Measurements from ENCODE around the gene NUMB. TPM values are rescaled to one million over a fixed set of nuclear protein-coding genes. Genes with fewer than 3 reads are reported as not detected.

Gene NUMB
- total and polyA plus RNA-seq, 2 of the 13 experiments (the other 11 are each of a cell fraction or from before 2014, with no cell fraction given): 20.3 to 71.1 TPM

GRCh38 chr14:73418227-73418626 is 40.1 kb downstream of the NUMB start (continued):
- TF ChIP-seq ZMYM2 (CRISPR knock-in tag; IDR thresholded peaks at IDR 0.05) (no peak), ZFP36L2 (CRISPR knock-in tag; IDR thresholded peaks at IDR 0.05) (no peak), ZFYVE20 (CRISPR knock-in tag; IDR thresholded peaks at IDR 0.05; ENCODE audit: borderline replicate concordance, low read depth) (no peak), KDM3A (CRISPR knock-in tag; IDR thresholded peaks at IDR 0.05; ENCODE audit: low read depth) (no peak), ZFX (CRISPR knock-in tag; IDR thresholded peaks at IDR 0.05; ENCODE audit: low read depth) (no peak), NCOR1 (IDR thresholded peaks at IDR 0.05; ENCODE audit: borderline replicate concordance, low read length) (no peak), BRD4 (CRISPR knock-in tag; IDR thresholded peaks at IDR 0.05) (no peak), REPIN1 (CRISPR knock-in tag; IDR thresholded peaks at IDR 0.05; ENCODE audit: borderline replicate concordance, low read depth) (no peak), CEBPG (CRISPR knock-in tag; IDR thresholded peaks at IDR 0.05) (peak; percentile 70; the same call in 1 of the 2 replicates), ZNF30 (CRISPR knock-in tag; IDR thresholded peaks at IDR 0.05) (no peak), ZNF441 (CRISPR knock-in tag; IDR thresholded peaks at IDR 0.05; ENCODE audit: borderline replicate concordance) (no peak), ZNF292 (CRISPR knock-in tag; IDR thresholded peaks at IDR 0.05; ENCODE audit: borderline replicate concordance, low read depth) (no peak), ZBTB1 (CRISPR knock-in tag; IDR thresholded peaks at IDR 0.05; ENCODE audit: borderline replicate concordance) (no peak), TEAD2 (CRISPR knock-in tag; IDR thresholded peaks at IDR 0.05) (no peak), FOXA1 (IDR thresholded peaks at IDR 0.05) (no peak), FOXA1 (CRISPR knock-in tag; IDR thresholded peaks at IDR 0.05) (0 out of 2 replicates have a peak, but pooled peaks have one; percentile 12), ARID5B (CRISPR knock-in tag; IDR thresholded peaks at IDR 0.05) (0 out of 2 replicates have a peak, but pooled peaks have one; percentile 14), CEBPB (IDR thresholded peaks at IDR 0.05; ENCODE audit: borderline replicate concordance, low read depth, low read length) (peak; percentile 84), ZNF761 (CRISPR knock-in tag; conservative IDR thresholded peaks at IDR 0.05) (no peak), ZBTB33 (CRISPR knock-in tag; IDR thresholded peaks at IDR 0.05) (0 out of 2 replicates have a peak, but pooled peaks have one; percentile 21), ATF1 (CRISPR knock-in tag; IDR thresholded peaks at IDR 0.05) (no peak), SNAPC2 (CRISPR knock-in tag; IDR thresholded peaks at IDR 0.05) (no peak), STAT5B (CRISPR knock-in tag; IDR thresholded peaks at IDR 0.05) (no peak), TRAFD1 (CRISPR knock-in tag; IDR thresholded peaks at IDR 0.05; ENCODE audit: borderline replicate concordance) (no peak), IKZF1 (IDR thresholded peaks at IDR 0.05) (no peak), KAT2B (IDR thresholded peaks at IDR 0.05; ENCODE audit: borderline replicate concordance, low read depth, low read length) (no peak), ETV5 (CRISPR knock-in tag; IDR thresholded peaks at IDR 0.05; ENCODE audit: borderline replicate concordance) (no peak)
